Thyroid gland (tissue), 4 donors: ENCODE data around the gene CHORDC1. TPM values are rescaled to one million over a fixed set of nuclear protein-coding genes. Genes with fewer than 3 reads are reported as not detected.
A peak's percentile ranks its signal among the peaks of the same experiment; 100 is the strongest.

Source experiments
- DNase-seq, 2 donors: peaks; one replicate each; pipeline ENCODE4 v3.0.0-alpha.2; 2019
- H3K27ac ChIP-seq, 3 donors: fragments of 200-600 bp; sonication (generic); 1 replicate in 2 of 3; 2 replicates in 1 of 3; pipeline ENCODE4 v1.5.1; 2016 to 2019; ENCODE audit warnings: mild to moderate bottlenecking in 1 of 3, moderate library complexity in 1 of 3
- H3K27me3 ChIP-seq: fragments of 200-600 bp; sonication (generic); one replicate; pipeline ENCODE4 v1.5.1; 2019
- H3K36me3 ChIP-seq, 2 donors: fragments of 200-600 bp; sonication (generic); one replicate each; pipeline ENCODE4 v1.5.1; 2016 to 2019
- H3K4me1 ChIP-seq, 2 donors: fragments of 200-600 bp; sonication (generic); one replicate each; pipeline ENCODE4 v1.5.1; 2017 to 2019
- H3K4me3 ChIP-seq, 3 donors: fragments of 200-600 bp; sonication (generic); replicated peaks in 1 of 3; 1 replicate in 2 of 3; 2 replicates in 1 of 3; pipeline ENCODE4 v1.5.1; 2016; ENCODE audit warnings: mild to moderate bottlenecking in 1 of 3
- H3K9me3 ChIP-seq: fragments of 200-600 bp; sonication (generic); one replicate; pipeline ENCODE4 v1.5.1; 2017
- CTCF ChIP-seq, 6 experiments: fragments of 200-600 bp in 3 of 6; fragments of 450-650 bp in 3 of 6; sonication (generic) in 3 of 6; IDR thresholded peaks; one replicate each; pipeline ENCODE4 v1.5.1; 2016 to 2019; ENCODE audit warnings: antibody characterized with exemption in 6 of 6, mild to moderate bottlenecking in 2 of 6, inconsistent platforms in 1 of 6, moderate library complexity in 1 of 6
- POLR2A ChIP-seq, 2 donors: fragments of 450-650 bp; IDR thresholded peaks; one replicate each; pipeline ENCODE4 v1.6.1; 2017; ENCODE audit warnings: antibody characterized with exemption in 2 of 2, mild to moderate bottlenecking in 2 of 2, moderate library complexity in 1 of 2
- WGBS, 2 donors: methylation state at CpG; one replicate each; pipeline ENCODE4 v1.1.5; 2017; 5-methylcytosine and 5-hydroxymethylcytosine counted together
- intact Hi-C: fragments of 100-400 bp; cut with DNase I; formaldehyde crosslinking; loops from one replicate; pipeline ENCODE4 v1.15.1; 2023
- total RNA-seq, 4 donors: library from RNA; depleted of rRNA; stranded (reverse); fragments of >200 nt; gene quantifications; one replicate each; pipeline ENCODE4 v1.2.3, GENCODE V29; 2016

Gene CHORDC1
- total RNA-seq, 4 donors from 2014 or later = 48.9 to 102 (median 72.6) TPM

GRCh38 chr11:90204832-90205646 is 17.8 kb downstream of the CHORDC1 start:
- peaks cover 20 to 34% of the 10 kb centered on the region in 2 donors for H3K36me3 ChIP-seq
- H3K27ac ChIP-seq = no peak overlapping the region
- H3K4me1 ChIP-seq = no peaks in the 10 kb centered on the region
- 16 to 22% methylated on average over 3 of the region's 3 CpGs for WGBS, 2 donors
- no peaks in the 10 kb centered on the region for H3K27me3 ChIP-seq
- TF ChIP-seq POLR2A (IDR thresholded peaks at IDR 0.05) (no peak), CTCF (IDR thresholded peaks at IDR 0.05) (peak; percentile 65 to 89 (median 81))
- no peaks in the 10 kb centered on the region for H3K9me3 ChIP-seq
- DNase-seq = no peak
- H3K4me3 ChIP-seq = no peak overlapping the region
- intact Hi-C loops = no loop called here

- no peaks in the 10 kb centered on the region for H3K4me1 ChIP-seq
Observed at GRCh38 chr11:90204407-90204806, 18.4 kb downstream of the CHORDC1 start.

GRCh38 chr11:90202342-90202741 is 20.5 kb downstream of the CHORDC1 start:
- no peak for TF ChIP-seq CTCF (IDR thresholded peaks at IDR 0.05)
- no peak for TF ChIP-seq POLR2A (IDR thresholded peaks at IDR 0.05)
- H3K4me1 ChIP-seq = no peaks in the 10 kb centered on the region
- intact Hi-C loops = no loop called here
- no peaks in the 10 kb centered on the region for H3K27me3 ChIP-seq
- 84 to 90% methylated on average over 3 of the region's 3 CpGs for WGBS, 2 donors
- H3K9me3 ChIP-seq = no peaks in the 10 kb centered on the region
- H3K27ac ChIP-seq = no peak overlapping the region
- no peak for DNase-seq
- H3K36me3 ChIP-seq = peaks cover 13 to 24% of the 10 kb centered on the region in 2 donors
- H3K4me3 ChIP-seq = no peak overlapping the region

More at GRCh38 chr11:90204407-90204806, 18.4 kb downstream of the CHORDC1 start:
- Histone ChIP-seq H3K4me3 (no peak overlapping the region), H3K9me3 (no peaks in the 10 kb centered on the region), H3K36me3 (peaks cover 13 to 27% of the 10 kb centered on the region in 2 donors), H3K27me3 (no peaks in the 10 kb centered on the region), H3K27ac (no peak overlapping the region)
- no peak for TF ChIP-seq CTCF (IDR thresholded peaks at IDR 0.05)
- no peak for TF ChIP-seq POLR2A (IDR thresholded peaks at IDR 0.05)
- no peak for DNase-seq
- 93 to 97% methylated on average over 13 of the region's 13 CpGs for WGBS, 2 donors
- intact Hi-C loops = no loop called here

GRCh38 chr11:90197377-90197776 is 25.5 kb downstream of the CHORDC1 start:
- TF ChIP-seq POLR2A (IDR thresholded peaks at IDR 0.05) = no peak
- WGBS, 2 donors = 80 to 81% methylated on average over 1 of the region's 1 CpG

GRCh38 chr11:90192869-90193582 is 29.8 kb downstream of the CHORDC1 start:
- Histone ChIP-seq H3K27ac (no peak overlapping the region), H3K27me3 (no peaks in the 10 kb centered on the region), H3K36me3 (no peaks in the 10 kb centered on the region), H3K4me1 (no peaks in the 10 kb centered on the region), H3K9me3 (no peaks in the 10 kb centered on the region), H3K4me3 (no peak overlapping the region)
- intact Hi-C loops = no loop called here
- TF ChIP-seq CTCF (IDR thresholded peaks at IDR 0.05) = no peak
- no peak for TF ChIP-seq POLR2A (IDR thresholded peaks at IDR 0.05)
- WGBS, 2 donors = 96% methylated on average over 4 of the region's 4 CpGs
- DNase-seq = no peak

More at GRCh38 chr11:90197377-90197776, 25.5 kb downstream of the CHORDC1 start:
- intact Hi-C loops = no loop called here
- DNase-seq = no peak
- Histone ChIP-seq H3K9me3 (no peaks in the 10 kb centered on the region), H3K27ac (no peak overlapping the region), H3K27me3 (no peaks in the 10 kb centered on the region), H3K36me3 (peaks cover 7 to 10% of the 10 kb centered on the region in 2 donors), H3K4me3 (no peak overlapping the region), H3K4me1 (no peaks in the 10 kb centered on the region)
